NOMO-1 treated with dmso at 0.1 percent for 144 hours (cell line): ENCODE measurements around the gene MESD.

ENCODE experiments used
- DNase-seq: peaks from one replicate; lab custom pipeline; 2025; ENCODE audit not compliant: unreplicated experiment; lab: John Stamatoyannopoulos, UW

MESD gene

GRCh38 chr15:80912673-80913072 is 76.9 kb downstream of the MESD start:
- no peak for DNase-seq

- DNase-seq, result no peak
Observed at GRCh38 chr15:80911821-80912220, 77.8 kb downstream of the MESD start.

GRCh38 chr15:80906159-80906766 is 83.4 kb downstream of the MESD start:
- DNase-seq, result no peak

GRCh38 chr15:80904998-80905397 is 84.6 kb downstream of the MESD start:
- no peak for DNase-seq

- no peak for DNase-seq
Observed at GRCh38 chr15:80902298-80902801, 87.3 kb downstream of the MESD start.

- no peak for DNase-seq
Observed at GRCh38 chr15:80898040-80898439, 91.6 kb downstream of the MESD start.
